ENCODE data around the gene TMC4.

GRCh38 chr19:54218259-54218658 is 45.3 kb upstream of the TMC4 start:
- TF ChIP-seq CTCF (conservative IDR thresholded peaks at IDR 0.05; ENCODE audit: low read length) (no peak), EZH2phosphoT487 (IDR thresholded peaks at IDR 0.05; ENCODE audit: borderline replicate concordance) (no peak)
